Measurements from ENCODE around the gene S1PR4. TPM values are rescaled to one million over a fixed set of nuclear protein-coding genes. Genes with fewer than 3 reads are reported as not detected.

The S1PR4 gene
- total RNA-seq, 1 donor from 2014 or later, result not detected

DNA sequence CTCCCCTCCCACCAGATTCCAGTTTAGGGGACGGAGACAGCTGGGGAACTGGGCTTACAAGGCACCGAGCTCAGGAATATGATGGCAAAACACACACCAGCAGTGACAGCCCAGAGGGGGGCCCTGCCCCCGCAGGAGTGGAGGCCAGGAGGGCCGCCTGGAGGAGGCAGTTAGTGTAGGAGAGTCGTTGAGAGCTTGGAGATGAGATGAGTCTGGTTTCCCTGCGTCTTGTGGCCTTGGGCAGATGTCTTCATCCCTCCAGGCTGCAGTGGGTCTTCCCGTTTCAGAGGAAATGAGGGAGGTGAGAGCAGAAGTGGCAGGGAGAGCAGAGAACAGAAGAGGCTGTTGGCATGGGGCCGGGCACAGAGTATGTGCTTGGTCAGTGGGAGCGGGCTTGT lies 50.8 kb downstream of the S1PR4 start:
- Histone ChIP-seq H3K36me3 (ENCODE audit: control insufficient read depth, insufficient read depth, low read length) (no peaks in the 10 kb centered on the region), H3K4me3 (ENCODE audit: low read depth, low read length) (no peak overlapping the region), H3K27me3 (ENCODE audit: control insufficient read depth, insufficient read depth, low read length) (peaks cover 50% of the 10 kb centered on the region)
- TF ChIP-seq, protein P1, sequence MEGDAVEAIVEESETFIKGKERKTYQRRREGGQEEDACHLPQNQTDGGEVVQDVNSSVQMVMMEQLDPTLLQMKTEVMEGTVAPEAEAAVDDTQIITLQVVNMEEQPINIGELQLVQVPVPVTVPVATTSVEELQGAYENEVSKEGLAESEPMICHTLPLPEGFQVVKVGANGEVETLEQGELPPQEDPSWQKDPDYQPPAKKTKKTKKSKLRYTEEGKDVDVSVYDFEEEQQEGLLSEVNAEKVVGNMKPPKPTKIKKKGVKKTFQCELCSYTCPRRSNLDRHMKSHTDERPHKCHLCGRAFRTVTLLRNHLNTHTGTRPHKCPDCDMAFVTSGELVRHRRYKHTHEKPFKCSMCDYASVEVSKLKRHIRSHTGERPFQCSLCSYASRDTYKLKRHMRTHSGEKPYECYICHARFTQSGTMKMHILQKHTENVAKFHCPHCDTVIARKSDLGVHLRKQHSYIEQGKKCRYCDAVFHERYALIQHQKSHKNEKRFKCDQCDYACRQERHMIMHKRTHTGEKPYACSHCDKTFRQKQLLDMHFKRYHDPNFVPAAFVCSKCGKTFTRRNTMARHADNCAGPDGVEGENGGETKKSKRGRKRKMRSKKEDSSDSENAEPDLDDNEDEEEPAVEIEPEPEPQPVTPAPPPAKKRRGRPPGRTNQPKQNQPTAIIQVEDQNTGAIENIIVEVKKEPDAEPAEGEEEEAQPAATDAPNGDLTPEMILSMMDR (IDR thresholded peaks at IDR 0.05; ENCODE audit: insufficient read depth, low read length, poor library complexity, severe bottlenecking), result no peak
- DNase-seq (ENCODE audit: low read depth), result no peak

Other genes starting within 250 kb of the S1PR4 start
- gene ZNF77, start 233.8 kb upstream of the S1PR4 start, total RNA-seq, result 3.1 and 5.0 TPM in 2 replicates
- gene TLE6, start 201.2 kb upstream of the S1PR4 start, total RNA-seq, result 0.50 and 2.2 TPM in 2 replicates
- 9.4 and 23.3 TPM in 2 replicates for gene TLE2, start 149.5 kb upstream of the S1PR4 start, total RNA-seq
- 340 and 353 TPM in 2 replicates for gene TLE5, start 116.3 kb upstream of the S1PR4 start, total RNA-seq
- gene GNA11, start 84.4 kb upstream of the S1PR4 start, total RNA-seq, result 59.4 and 78.2 TPM in 2 replicates
- gene GNA15, start 42.7 kb upstream of the S1PR4 start, total RNA-seq, result 1.5 and 2.3 TPM in 2 replicates
- 57.0 and 91.7 TPM in 2 replicates for gene NCLN, start 7.2 kb downstream of the S1PR4 start, total RNA-seq
- 0.14 and 0.17 TPM in 2 replicates for gene CELF5, start 45.9 kb downstream of the S1PR4 start, total RNA-seq
- 18.0 and 31.6 TPM in 2 replicates for gene NFIC, start 187.8 kb downstream of the S1PR4 start, total RNA-seq